NT2/D1 (cell line): ENCODE results near the gene LRRTM4.

ENCODE experiments used
- YY1 ChIP-seq: IDR thresholded peaks from 2 replicates; pipeline ENCODE4 v1.6.1; 2011; ENCODE audit not compliant: insufficient read length, insufficient read depth
- ZNF274 ChIP-seq: IDR thresholded peaks from 2 replicates; pipeline ENCODE4 v1.6.1; 2011; ENCODE audit warnings: mild to moderate bottlenecking, low read depth, low read length

- TF ChIP-seq YY1 (no peak), ZNF274 (no peak)
Observed at GRCh38 chr2:77119333-77119732, 402.8 kb downstream of the LRRTM4 start.
